ENCODE data around the gene MED12L.

Gene MED12L

GRCh38 chr3:151082880-151083838, 2.3 kb upstream of the MED12L start:
- TF ChIP-seq, protein P1, sequence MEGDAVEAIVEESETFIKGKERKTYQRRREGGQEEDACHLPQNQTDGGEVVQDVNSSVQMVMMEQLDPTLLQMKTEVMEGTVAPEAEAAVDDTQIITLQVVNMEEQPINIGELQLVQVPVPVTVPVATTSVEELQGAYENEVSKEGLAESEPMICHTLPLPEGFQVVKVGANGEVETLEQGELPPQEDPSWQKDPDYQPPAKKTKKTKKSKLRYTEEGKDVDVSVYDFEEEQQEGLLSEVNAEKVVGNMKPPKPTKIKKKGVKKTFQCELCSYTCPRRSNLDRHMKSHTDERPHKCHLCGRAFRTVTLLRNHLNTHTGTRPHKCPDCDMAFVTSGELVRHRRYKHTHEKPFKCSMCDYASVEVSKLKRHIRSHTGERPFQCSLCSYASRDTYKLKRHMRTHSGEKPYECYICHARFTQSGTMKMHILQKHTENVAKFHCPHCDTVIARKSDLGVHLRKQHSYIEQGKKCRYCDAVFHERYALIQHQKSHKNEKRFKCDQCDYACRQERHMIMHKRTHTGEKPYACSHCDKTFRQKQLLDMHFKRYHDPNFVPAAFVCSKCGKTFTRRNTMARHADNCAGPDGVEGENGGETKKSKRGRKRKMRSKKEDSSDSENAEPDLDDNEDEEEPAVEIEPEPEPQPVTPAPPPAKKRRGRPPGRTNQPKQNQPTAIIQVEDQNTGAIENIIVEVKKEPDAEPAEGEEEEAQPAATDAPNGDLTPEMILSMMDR (IDR thresholded peaks at IDR 0.05; ENCODE audit: borderline replicate concordance, insufficient read depth, low read depth, low read length), result no peak
- no peak overlapping the region for H3K4me3 ChIP-seq (ENCODE audit: low read depth, low read length)

DNA sequence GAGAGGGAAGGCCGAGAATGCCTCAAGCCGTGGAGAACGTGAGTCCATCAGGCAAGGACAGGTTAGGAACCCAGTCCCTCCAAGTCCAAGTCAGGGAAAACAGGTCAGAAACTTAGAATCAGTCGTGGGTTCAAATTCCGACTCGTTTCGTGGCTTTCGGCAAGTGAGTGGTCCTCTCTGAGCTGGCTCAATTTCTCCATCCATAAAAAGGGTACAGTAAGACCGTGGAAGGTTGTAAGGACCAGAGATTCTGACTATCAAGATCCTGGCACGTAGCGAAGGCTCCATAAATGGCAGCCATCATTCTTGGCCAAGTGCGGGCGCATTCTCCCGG, 604 bp upstream of the MED12L start:
- peak overlapping the region; percentile 48 for H3K4me3 ChIP-seq (ENCODE audit: low read depth, low read length)
- TF ChIP-seq, protein P1 (IDR thresholded peaks at IDR 0.05; ENCODE audit: borderline replicate concordance, insufficient read depth, low read depth, low read length), result no peak

- TF ChIP-seq, protein P1 (IDR thresholded peaks at IDR 0.05; ENCODE audit: borderline replicate concordance, insufficient read depth, low read depth, low read length), result no peak
- peak overlapping the region; percentile 48 for H3K4me3 ChIP-seq (ENCODE audit: low read depth, low read length)
Measured at GRCh38 chr3:151085889-151086483, 522 bp downstream of the MED12L start.

DNA sequence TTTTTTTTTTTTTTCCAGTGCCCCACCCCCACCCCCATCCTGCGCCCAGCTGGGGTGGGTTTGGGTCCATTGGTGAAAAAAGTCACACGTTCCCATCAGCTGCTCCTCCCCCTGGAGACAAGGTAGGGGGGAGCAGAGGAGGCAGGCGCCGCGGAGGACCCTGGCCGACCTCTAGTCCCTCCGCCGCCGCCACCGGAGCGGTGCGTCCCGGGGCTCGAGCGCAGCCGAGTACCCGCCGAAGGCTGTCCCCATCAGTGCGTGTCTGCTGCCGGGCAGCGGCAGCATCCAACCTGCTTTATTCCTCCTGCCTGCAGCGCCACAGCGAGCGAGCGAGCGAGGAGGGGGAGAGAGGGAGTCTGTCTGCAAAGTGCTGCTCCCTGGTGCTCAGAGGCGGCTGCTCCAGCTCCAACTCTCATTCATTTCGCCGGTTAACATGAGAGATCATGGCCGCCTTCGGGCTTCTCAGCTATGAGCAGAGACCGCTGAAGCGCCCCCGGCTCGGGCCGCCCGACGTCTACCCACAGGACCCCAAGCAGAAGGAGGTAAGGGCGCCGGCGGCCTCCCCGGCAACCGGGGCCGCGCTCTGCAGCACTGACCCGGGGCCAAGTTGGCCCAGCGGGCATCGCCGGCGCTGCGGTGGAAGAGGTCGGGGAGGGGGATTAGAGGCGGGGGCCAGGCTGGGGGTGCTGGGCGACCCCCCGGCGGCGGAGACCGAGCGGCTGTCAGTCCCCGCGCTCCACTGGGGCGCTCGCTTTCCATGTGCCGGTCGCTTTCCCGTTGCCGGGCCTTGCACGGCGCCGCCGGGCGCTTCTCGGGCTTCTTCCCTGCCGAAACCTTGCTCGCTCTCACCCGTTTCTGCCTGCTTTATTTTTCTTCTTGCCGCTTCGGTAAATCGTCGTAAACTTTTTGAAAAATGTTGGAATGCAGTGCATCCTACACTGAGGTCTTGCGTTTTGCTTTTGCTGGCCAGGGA, 1.3 kb downstream of the MED12L start:
- peak overlapping the region; percentile 48 for H3K4me3 ChIP-seq (ENCODE audit: low read depth, low read length)
- TF ChIP-seq, protein P1 (IDR thresholded peaks at IDR 0.05; ENCODE audit: borderline replicate concordance, insufficient read depth, low read depth, low read length), result peak; percentile 37; the same call in 1 of the 2 replicates

- TF ChIP-seq, protein P1 (IDR thresholded peaks at IDR 0.05; ENCODE audit: borderline replicate concordance, insufficient read depth, low read depth, low read length), result no peak
- H3K4me3 ChIP-seq (ENCODE audit: low read depth, low read length), result no peak overlapping the region
Measured at GRCh38 chr3:151087648-151088047, 2.2 kb downstream of the MED12L start.

GRCh38 chr3:151091685-151092345, 6.4 kb downstream of the MED12L start:
- TF ChIP-seq, protein P1 (IDR thresholded peaks at IDR 0.05; ENCODE audit: borderline replicate concordance, insufficient read depth, low read depth, low read length), result no peak
- H3K4me3 ChIP-seq (ENCODE audit: low read depth, low read length), result no peak overlapping the region
